HEK293T (cell line): ENCODE results near the gene GPR83.
"Not testable (repeated sequence)": the region's sequence is repeated elsewhere in the genome, so short reads cannot be mapped to it uniquely, and the experiment has no call there.

Experiments used
- ARNT ChIP-seq: fragments of 450-650 bp; IDR thresholded peaks from 2 replicates; pipeline ENCODE4 v1.6.1; 2017; ENCODE audit warnings: mild to moderate bottlenecking
- ELF4 ChIP-seq: fragments of 450-650 bp; IDR thresholded peaks from 2 replicates; pipeline ENCODE4 v1.6.1; 2017; ENCODE audit warnings: antibody characterized with exemption
- FOXK2 ChIP-seq: fragments of 450-650 bp; IDR thresholded peaks from 2 replicates; pipeline ENCODE4 v1.6.1; 2016; ENCODE audit warnings: mild to moderate bottlenecking
- L3MBTL2 ChIP-seq: fragments of 450-650 bp; conservative IDR thresholded peaks from 2 replicates; pipeline ENCODE4 v1.6.1; 2016; ENCODE audit warnings: mild to moderate bottlenecking
- NFRKB ChIP-seq: fragments of 450-650 bp; IDR thresholded peaks from 2 replicates; pipeline ENCODE4 v1.6.1; 2016; ENCODE audit warnings: mild to moderate bottlenecking, moderate library complexity
- TARDBP ChIP-seq: fragments of 450-650 bp; IDR thresholded peaks from 2 replicates; pipeline ENCODE4 v1.6.1; 2016

DNA sequence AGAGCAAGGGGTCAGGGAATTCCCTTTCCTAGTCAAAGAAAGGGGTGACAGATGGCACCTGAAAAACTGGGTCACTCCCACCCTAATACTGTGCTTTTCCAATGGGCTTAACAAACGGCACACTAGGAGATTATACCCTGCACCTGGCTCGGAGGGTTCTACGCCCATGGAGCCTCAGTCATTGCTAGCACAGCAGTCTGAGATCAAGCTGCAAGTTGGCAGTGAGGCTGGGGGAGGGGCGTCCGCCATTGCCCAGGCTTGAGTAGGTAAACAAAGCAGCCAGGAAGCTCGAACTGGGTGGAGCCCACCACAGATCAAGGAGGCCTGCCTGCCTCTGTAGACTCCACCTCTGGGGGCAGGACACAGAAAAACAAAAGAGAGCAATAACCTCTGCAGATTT, 30.6 kb downstream of the GPR83 start:
- TF ChIP-seq FOXK2, NFRKB, L3MBTL2, ARNT, ELF4, TARDBP: not testable (repeated sequence)
